CD4-positive, CD25-positive, alpha-beta regulatory T cell (primary cell): ENCODE data around the gene ID3. TPM values are rescaled to one million over a fixed set of nuclear protein-coding genes. Genes with fewer than 3 reads are reported as not detected.
A peak's percentile ranks its signal among the peaks of the same experiment; 100 is the strongest.

Experiments used
- ATAC-seq, 2 donors: fragments of 150-1000 bp; cut with Tn5 transposase; one replicate each; pipeline ENCODE4 v1.10.0; 2021; ENCODE audit warnings: low read depth in 2 of 2, moderate number of reproducible peaks in 2 of 2, moderate library complexity in 1 of 2
- DNase-seq, 3 donors: peaks; one replicate each; pipeline versions ENCODE4 v3.0.0 to v3.0.0-alpha.2; 2012 to 2022; ENCODE audit warnings: mixed read lengths in 1 of 3
- H3K27ac ChIP-seq: one replicate; pipeline ENCODE4 v1.7.0; 2013; ENCODE audit warnings: mild to moderate bottlenecking, low read length; ENCODE audit not compliant: insufficient read depth, poor library complexity, severe bottlenecking
- H3K27me3 ChIP-seq: one replicate; pipeline ENCODE4 v1.7.0; 2013; ENCODE audit warnings: low read length; ENCODE audit not compliant: control insufficient read depth, insufficient read depth
- H3K36me3 ChIP-seq: one replicate; pipeline ENCODE4 v1.7.0; 2013; ENCODE audit warnings: mild to moderate bottlenecking, low read length, moderate library complexity; ENCODE audit not compliant: control insufficient read depth, insufficient read depth
- H3K4me1 ChIP-seq: 2 replicates; pipeline ENCODE4 v1.7.0; 2013; ENCODE audit warnings: mild to moderate bottlenecking, low read length; ENCODE audit not compliant: insufficient read depth, control insufficient read depth, poor library complexity, severe bottlenecking
- H3K4me3 ChIP-seq: one replicate; pipeline ENCODE4 v1.7.0; 2013; ENCODE audit warnings: low read depth, mild to moderate bottlenecking, low read length, moderate library complexity
- H3K9me3 ChIP-seq, 2 experiments: 1 replicate in 1 of 2; 2 replicates in 1 of 2; pipeline ENCODE4 v1.7.0; 2013; ENCODE audit warnings: low read length in 2 of 2, mild to moderate bottlenecking in 1 of 2, moderate library complexity in 1 of 2; ENCODE audit not compliant: control insufficient read depth in 2 of 2
- H3K27ac Mint-ChIP-seq, 3 donors: one replicate each; pipeline ENCODE4 v1.8.0; 2020 to 2022; ENCODE audit warnings: mild to moderate bottlenecking in 3 of 3, mixed read lengths in 3 of 3, moderate library complexity in 2 of 3
- H3K27me3 Mint-ChIP-seq: one replicate; pipeline ENCODE4 v1.8.0; 2022; ENCODE audit warnings: mild to moderate bottlenecking, mixed read lengths
- H3K36me3 Mint-ChIP-seq: one replicate; pipeline ENCODE4 v1.8.0; 2020; ENCODE audit warnings: mixed read lengths
- H3K4me1 Mint-ChIP-seq, 4 donors: one replicate each; pipeline ENCODE4 v1.8.0; 2020 to 2022; ENCODE audit warnings: mixed read lengths in 4 of 4, mild to moderate bottlenecking in 1 of 4
- H3K4me3 Mint-ChIP-seq, 4 donors: one replicate each; pipeline ENCODE4 v1.8.0; 2020 to 2022; ENCODE audit warnings: mild to moderate bottlenecking in 4 of 4, mixed read lengths in 4 of 4, moderate library complexity in 3 of 4
- H3K9me3 Mint-ChIP-seq, 7 donors: one replicate each; pipeline ENCODE4 v1.8.0; 2020 to 2022; ENCODE audit warnings: mixed read lengths in 7 of 7, mild to moderate bottlenecking in 3 of 7, moderate library complexity in 2 of 7
- polyA plus RNA-seq, 4 donors: library from polyadenylated mRNA; unstranded; fragments of 300-500 nt; fragmentation: Illumina TruSeq; gene quantifications; one replicate each; pipeline ENCODE4 v1.2.3, GENCODE V29; 2021
- total RNA-seq: library from RNA; stranded (reverse); gene quantifications from one replicate; pipeline ENCODE4 v1.2.3, GENCODE V29; 2022

ID3 gene, protein sequence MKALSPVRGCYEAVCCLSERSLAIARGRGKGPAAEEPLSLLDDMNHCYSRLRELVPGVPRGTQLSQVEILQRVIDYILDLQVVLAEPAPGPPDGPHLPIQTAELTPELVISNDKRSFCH
- total RNA-seq (51.1 TPM), polyA plus RNA-seq (10 to 100 TPM; 35.9 to 56.9 (median 48.0) TPM)

DNA sequence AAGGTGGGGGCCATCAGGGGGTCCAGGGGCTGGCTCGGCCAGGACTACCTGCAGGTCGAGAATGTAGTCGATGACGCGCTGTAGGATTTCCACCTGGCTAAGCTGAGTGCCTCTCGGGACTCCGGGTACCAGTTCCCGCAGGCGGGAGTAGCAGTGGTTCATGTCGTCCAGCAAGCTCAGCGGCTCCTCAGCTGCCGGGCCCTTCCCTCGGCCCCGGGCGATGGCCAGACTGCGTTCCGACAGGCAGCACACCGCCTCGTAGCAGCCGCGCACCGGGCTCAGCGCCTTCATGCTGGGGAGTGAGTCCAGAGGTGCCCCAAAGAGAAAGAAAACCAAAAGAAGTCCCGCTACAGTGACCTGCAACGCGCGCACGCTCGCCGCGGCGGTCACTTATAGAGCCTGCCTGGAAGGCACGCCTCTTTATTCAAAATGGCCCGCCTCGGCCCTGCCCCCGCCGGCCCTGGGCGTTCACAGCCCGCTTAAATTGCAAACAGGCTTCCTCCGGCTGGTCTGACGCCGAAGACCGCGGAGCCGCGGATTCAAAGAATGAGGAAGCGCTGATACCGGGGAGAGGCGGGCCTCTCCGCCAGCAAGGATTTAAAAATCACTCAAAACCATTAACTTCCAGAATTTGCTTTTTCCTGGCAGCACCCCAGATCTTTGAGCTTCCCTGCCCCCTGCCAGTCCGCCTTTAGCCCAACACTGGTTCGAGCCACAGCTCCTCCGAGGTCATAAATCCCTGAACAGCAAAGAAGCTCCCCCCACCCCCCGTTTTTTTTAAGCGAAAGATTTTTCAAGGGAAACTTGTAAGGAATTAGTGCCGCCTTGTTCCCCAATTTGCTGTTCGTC, at the start of gene ID3:
Gene ID3, minus strand, starts transcription at position 366 of the 849 bp plus-strand sequence. Its CDS starts 75 bp downstream, at position 291.
- H3K36me3 Mint-ChIP-seq = peaks cover 12% of the 10 kb centered on the region
- H3K4me3 Mint-ChIP-seq = peak within 1 kb of the TSS; percentile 89 to 99 (median 97)
- H3K27me3 Mint-ChIP-seq = peaks cover 19% of the 10 kb centered on the region
- peak within 1 kb of the TSS; percentile 88 for H3K27ac ChIP-seq
- H3K36me3 ChIP-seq = no peaks in the 10 kb centered on the region
- ATAC-seq (peak; percentile 61 to 69), DNase-seq (peak; percentile 87 to 97 (median 92))
- peaks cover 5% of the 10 kb centered on the region for H3K27me3 ChIP-seq
- H3K9me3 Mint-ChIP-seq = no peaks in the 10 kb centered on the region
- H3K4me3 ChIP-seq = peak within 1 kb of the TSS; percentile 97
- peak within 1 kb of the TSS; percentile 90 to 98 (median 96) for H3K27ac Mint-ChIP-seq
- H3K4me1 ChIP-seq = peaks cover 61% of the 10 kb centered on the region
- no peaks in the 10 kb centered on the region for H3K9me3 ChIP-seq
- peaks cover 12 to 69% (median 38%) of the 10 kb centered on the region in 4 donors for H3K4me1 Mint-ChIP-seq

DNA sequence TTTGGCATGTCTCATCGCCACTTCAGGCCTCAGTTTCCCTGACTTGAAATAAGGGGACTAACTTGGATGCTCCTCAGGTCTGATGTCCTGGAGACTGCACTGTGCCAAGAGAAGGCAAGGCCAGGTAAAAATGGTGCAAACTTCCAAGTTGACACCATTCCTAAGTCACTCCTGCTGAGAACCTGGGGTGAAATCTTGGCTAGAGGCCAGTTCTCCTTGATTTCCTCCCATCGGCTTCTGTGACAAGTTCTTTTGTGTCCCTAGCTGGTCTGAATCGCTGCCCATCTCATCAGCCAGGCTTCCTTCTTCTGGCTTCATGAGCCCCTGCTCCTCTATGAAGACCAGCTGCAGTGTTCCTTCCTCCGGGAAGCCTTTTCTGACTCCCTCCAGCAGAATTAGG, 48.6 kb upstream of the ID3 start:
- no peaks in the 10 kb centered on the region for H3K36me3 Mint-ChIP-seq
- no peaks in the 10 kb centered on the region for H3K9me3 ChIP-seq
- no peaks in the 10 kb centered on the region for H3K36me3 ChIP-seq
- DNase-seq = no peak
- peak overlapping the region in 3 of 4 donors; percentile 12 to 81 (median 64) for H3K4me3 Mint-ChIP-seq
- H3K9me3 Mint-ChIP-seq = no peaks in the 10 kb centered on the region
- H3K4me1 ChIP-seq = peaks cover 49% of the 10 kb centered on the region
- H3K27me3 ChIP-seq = no peaks in the 10 kb centered on the region
- no peak overlapping the region for H3K27ac ChIP-seq
- H3K4me1 Mint-ChIP-seq = peaks cover 22 to 75% (median 49%) of the 10 kb centered on the region in 4 donors
- no peak overlapping the region for H3K4me3 ChIP-seq
- no peaks in the 10 kb centered on the region for H3K27me3 Mint-ChIP-seq
- peak overlapping the region; percentile 70 to 96 (median 81) for H3K27ac Mint-ChIP-seq
- no peak for ATAC-seq

DNA sequence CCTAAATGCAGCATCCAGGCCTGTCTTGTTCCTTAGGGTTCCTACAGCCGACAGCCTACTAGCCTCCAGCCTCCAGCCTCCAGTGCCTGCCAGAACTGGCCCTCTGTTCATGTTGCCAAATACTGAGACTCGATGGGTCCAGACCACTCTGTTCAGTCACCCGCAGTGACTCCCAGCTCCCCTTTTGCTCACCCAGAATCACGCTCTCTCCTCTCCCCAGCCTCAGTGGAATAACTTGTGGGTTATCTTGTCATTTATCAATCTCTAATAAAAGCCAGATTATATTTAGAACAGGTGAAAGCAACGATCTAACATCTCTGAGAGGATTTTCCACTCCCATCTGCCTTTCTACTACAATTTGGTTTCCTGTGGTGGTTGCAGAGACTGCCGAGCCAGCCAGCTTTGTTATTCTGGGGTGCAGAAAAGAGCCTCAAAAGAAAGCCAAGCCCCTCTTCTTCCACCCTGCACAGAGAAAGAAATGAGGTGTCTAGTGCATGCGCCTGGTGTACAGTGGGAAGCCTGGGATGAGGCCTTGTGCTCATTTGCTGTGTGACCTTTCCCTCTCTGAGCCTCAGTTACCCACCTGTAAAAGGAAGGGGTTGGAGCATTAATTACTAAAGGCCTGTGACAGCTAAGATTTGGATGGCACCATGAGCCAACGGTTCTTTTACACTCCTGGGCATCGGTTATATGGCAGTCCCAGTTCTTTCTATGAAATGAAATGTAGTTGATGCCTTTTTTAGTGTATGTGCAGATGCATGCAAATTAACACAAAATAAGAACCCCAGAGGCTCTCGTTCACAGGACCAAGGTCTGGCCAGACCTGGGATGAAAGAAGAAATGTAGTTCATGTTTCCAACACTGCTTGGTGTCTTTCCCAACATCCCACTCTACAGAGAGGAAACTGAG, 42.9 kb upstream of the ID3 start:
- H3K9me3 ChIP-seq = no peaks in the 10 kb centered on the region
- DNase-seq = peak in 2 of 3 donors; percentile 50 to 52
- Mint-ChIP-seq H3K4me3 (peak overlapping the region; percentile 78 to 88 (median 82)), H3K27ac (peak overlapping the region; percentile 79 to 100 (median 89)), H3K4me1 (peaks cover 27 to 86% (median 55%) of the 10 kb centered on the region in 4 donors), H3K27me3 (peaks cover 7% of the 10 kb centered on the region), H3K9me3 (no peaks in the 10 kb centered on the region), H3K36me3 (no peaks in the 10 kb centered on the region)
- H3K4me1 ChIP-seq = peaks cover 70% of the 10 kb centered on the region
- peak overlapping the region; percentile 41 for H3K4me3 ChIP-seq
- H3K27me3 ChIP-seq = no peaks in the 10 kb centered on the region
- peak; percentile 44 to 54 for ATAC-seq
- H3K36me3 ChIP-seq = no peaks in the 10 kb centered on the region
- peak overlapping the region; percentile 65 for H3K27ac ChIP-seq

DNA sequence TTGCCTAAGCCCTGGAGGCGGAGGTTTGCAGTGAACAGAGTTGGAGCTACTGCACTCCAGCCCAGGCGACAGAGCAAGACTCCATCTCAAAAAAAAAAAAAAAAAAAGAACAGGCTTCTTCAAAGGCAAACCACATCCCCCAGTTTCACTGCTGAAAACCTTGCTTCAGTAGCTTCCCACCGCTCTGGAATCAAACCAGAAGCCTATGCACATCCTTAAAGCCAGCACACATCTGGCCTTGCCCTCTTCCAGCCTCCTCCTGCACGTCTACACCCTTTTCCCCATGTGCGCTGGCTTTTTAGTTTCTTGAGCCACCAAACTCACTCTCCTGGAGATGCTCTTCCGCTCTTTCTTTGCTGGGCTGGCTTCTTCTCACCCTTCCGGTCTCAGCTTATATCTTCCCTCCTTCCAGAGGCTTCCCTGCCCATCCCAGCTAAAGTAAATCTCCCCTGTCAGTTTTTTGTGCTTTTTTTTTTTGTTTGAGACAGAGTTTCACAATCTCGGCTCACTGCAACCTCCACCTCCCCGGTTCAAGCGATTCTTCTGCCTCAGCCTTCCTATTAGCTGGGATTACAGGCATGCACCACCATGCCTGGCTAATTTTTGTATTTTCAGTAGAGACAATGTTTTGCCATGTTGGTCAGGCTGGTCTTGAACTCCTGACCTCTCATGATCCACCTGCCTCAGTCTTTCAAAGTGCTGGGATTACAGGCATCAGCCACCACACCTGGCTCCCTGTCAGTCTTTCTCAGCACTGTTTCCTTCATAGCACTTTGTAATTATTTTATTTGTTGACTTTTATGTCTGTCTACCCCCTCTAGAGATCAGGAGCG, 42.0 kb upstream of the ID3 start:
- DNase-seq (peak in 2 of 3 donors; percentile 58 to 71), ATAC-seq (peak; percentile 59 to 62)
- H3K9me3 Mint-ChIP-seq = no peaks in the 10 kb centered on the region
- peak overlapping the region; percentile 78 to 88 (median 82) for H3K4me3 Mint-ChIP-seq
- Histone ChIP-seq H3K36me3 (no peaks in the 10 kb centered on the region), H3K4me3 (peak overlapping the region; percentile 41), H3K27ac (peak overlapping the region; percentile 65), H3K4me1 (peaks cover 69% of the 10 kb centered on the region), H3K27me3 (no peaks in the 10 kb centered on the region), H3K9me3 (no peaks in the 10 kb centered on the region)
- peaks cover 31 to 86% (median 58%) of the 10 kb centered on the region in 4 donors for H3K4me1 Mint-ChIP-seq
- no peaks in the 10 kb centered on the region for H3K36me3 Mint-ChIP-seq
- H3K27ac Mint-ChIP-seq = peak overlapping the region; percentile 79 to 100 (median 89)
- peaks cover 7% of the 10 kb centered on the region for H3K27me3 Mint-ChIP-seq

DNA sequence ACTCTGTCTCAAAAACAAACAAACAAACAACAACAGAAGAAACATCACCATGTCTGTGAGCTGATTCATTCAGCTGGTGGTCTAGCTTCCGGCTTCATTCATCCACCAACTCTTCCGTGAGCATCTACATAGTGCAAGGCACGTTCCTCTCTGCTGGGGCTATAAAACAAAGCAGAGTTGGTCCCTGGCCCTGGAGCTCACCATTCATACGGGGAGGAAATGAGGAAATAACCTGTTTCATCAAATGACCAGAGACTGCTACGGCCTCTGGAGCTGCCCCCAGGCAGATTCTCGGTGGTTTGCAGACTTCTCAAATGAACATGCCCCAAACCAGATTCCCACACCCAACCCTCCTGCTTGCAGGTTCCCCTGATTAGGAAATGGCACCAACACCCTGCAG, 41.0 kb upstream of the ID3 start:
- peaks cover 7% of the 10 kb centered on the region for H3K27me3 Mint-ChIP-seq
- peak overlapping the region; percentile 79 to 100 (median 89) for H3K27ac Mint-ChIP-seq
- H3K27me3 ChIP-seq = no peaks in the 10 kb centered on the region
- no peaks in the 10 kb centered on the region for H3K36me3 ChIP-seq
- peak overlapping the region; percentile 59 to 85 (median 78) for H3K4me3 Mint-ChIP-seq
- peak overlapping the region; percentile 16 for H3K4me3 ChIP-seq
- H3K4me1 Mint-ChIP-seq = peaks cover 36 to 92% (median 61%) of the 10 kb centered on the region in 4 donors
- no peak for ATAC-seq
- H3K27ac ChIP-seq = peak overlapping the region; percentile 18
- no peaks in the 10 kb centered on the region for H3K36me3 Mint-ChIP-seq
- H3K4me1 ChIP-seq = peaks cover 74% of the 10 kb centered on the region
- no peak for DNase-seq
- H3K9me3 ChIP-seq = no peaks in the 10 kb centered on the region
- H3K9me3 Mint-ChIP-seq = no peaks in the 10 kb centered on the region

DNA sequence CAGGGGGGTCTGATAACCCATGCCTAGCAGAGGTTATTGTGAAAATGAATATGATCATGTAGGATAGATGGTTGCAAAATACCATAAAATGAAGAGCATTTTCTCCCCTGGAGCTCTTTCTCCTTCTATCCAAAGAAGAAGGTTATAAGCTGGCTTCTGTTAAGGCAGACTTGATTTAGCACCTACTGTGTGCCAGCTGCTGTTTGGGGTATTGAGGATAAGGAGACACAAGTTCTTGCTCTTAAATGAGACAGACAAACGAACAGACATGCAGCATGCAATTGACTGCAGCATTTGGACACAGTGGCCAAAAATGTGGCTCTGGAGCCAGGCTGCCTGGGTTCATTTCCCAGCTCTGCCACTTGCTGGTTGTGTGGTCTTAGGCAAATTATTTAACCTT, 39.8 kb upstream of the ID3 start:
- DNase-seq (no peak), ATAC-seq (no peak)
- Histone ChIP-seq H3K27ac (no peak overlapping the region), H3K36me3 (no peaks in the 10 kb centered on the region), H3K27me3 (no peaks in the 10 kb centered on the region), H3K9me3 (no peaks in the 10 kb centered on the region), H3K4me3 (no peak overlapping the region), H3K4me1 (peaks cover 82% of the 10 kb centered on the region)
- H3K36me3 Mint-ChIP-seq = no peaks in the 10 kb centered on the region
- peaks cover 36 to 96% (median 65%) of the 10 kb centered on the region in 4 donors for H3K4me1 Mint-ChIP-seq
- peak overlapping the region in 3 of 4 donors; percentile 25 to 79 (median 59) for H3K4me3 Mint-ChIP-seq
- peak overlapping the region; percentile 56 to 79 (median 62) for H3K27ac Mint-ChIP-seq
- no peaks in the 10 kb centered on the region for H3K9me3 Mint-ChIP-seq
- H3K27me3 Mint-ChIP-seq = peaks cover 7% of the 10 kb centered on the region
